HEK293 (cell line): ENCODE data around the gene TBC1D22A.

Source experiments
- ZNF626 ChIP-seq: fragments of 450-650 bp; sonication (Bioruptor Pico); formaldehyde crosslinking; IDR thresholded peaks from 2 replicates; pipeline ENCODE4 v1.5.1; 2018; ENCODE audit warnings: missing biosample characterization, missing genetic modification characterization, inconsistent platforms
- TF ChIP-seq, protein P1 (sequence below): fragments of 450-650 bp; formaldehyde crosslinking; IDR thresholded peaks from 2 replicates; pipeline ENCODE4 v1.5.1; 2016; ENCODE audit warnings: missing biosample characterization, missing genetic modification characterization

GRCh38 chr22:46844606-46845210 is 82.3 kb downstream of the TBC1D22A start:
- no peak for TF ChIP-seq ZNF626 (tag by site-specific recombination)
- TF ChIP-seq, protein P1, sequence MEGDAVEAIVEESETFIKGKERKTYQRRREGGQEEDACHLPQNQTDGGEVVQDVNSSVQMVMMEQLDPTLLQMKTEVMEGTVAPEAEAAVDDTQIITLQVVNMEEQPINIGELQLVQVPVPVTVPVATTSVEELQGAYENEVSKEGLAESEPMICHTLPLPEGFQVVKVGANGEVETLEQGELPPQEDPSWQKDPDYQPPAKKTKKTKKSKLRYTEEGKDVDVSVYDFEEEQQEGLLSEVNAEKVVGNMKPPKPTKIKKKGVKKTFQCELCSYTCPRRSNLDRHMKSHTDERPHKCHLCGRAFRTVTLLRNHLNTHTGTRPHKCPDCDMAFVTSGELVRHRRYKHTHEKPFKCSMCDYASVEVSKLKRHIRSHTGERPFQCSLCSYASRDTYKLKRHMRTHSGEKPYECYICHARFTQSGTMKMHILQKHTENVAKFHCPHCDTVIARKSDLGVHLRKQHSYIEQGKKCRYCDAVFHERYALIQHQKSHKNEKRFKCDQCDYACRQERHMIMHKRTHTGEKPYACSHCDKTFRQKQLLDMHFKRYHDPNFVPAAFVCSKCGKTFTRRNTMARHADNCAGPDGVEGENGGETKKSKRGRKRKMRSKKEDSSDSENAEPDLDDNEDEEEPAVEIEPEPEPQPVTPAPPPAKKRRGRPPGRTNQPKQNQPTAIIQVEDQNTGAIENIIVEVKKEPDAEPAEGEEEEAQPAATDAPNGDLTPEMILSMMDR (tag by site-specific recombination) = no peak
